GM19043 (cell line): ENCODE results near the gene GARNL3.

Experiments used
- ATAC-seq: cut with Tn5 transposase; IDR thresholded peaks from one replicate; pipeline ENCODE4 v1.9.1; 2021; ENCODE audit warnings: low read depth; ENCODE audit not compliant: unreplicated experiment

The GARNL3 gene

DNA sequence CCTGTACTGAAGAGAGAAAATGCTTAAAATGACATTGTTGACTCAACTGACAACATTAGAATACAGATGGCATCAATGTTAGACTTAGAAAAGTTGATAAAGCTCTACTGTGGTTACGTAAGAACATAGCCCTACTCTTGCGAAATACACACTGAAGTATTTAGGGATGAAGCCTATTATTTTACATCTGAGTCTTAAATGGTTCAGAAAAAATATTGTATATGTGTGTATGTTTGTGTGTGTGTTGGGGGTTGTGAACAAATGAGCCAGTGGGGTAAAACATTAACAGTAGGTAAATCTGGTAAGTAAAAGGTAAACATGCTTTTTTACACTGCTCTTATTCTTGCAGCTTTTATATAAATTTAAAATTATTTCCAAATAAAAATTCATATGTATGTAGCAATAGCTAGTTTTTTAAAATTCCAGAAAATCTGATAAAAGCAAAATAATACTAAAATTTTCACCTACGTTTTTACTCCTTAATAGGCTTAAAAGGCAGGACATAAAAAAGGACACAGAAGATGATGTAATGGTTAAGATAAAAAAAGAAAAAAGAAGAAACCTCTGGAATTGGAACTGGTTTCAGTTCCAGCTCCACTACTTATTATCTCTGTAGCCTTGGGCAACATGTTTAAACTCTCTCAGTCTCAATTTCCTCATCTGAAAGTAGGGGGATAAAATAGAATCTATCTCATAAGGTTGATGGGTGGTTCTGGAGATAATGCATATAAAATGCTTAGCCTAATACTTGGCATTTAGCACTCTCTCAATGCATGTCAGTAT, 44.3 kb downstream of the GARNL3 start:
- ATAC-seq, result no peak

DNA sequence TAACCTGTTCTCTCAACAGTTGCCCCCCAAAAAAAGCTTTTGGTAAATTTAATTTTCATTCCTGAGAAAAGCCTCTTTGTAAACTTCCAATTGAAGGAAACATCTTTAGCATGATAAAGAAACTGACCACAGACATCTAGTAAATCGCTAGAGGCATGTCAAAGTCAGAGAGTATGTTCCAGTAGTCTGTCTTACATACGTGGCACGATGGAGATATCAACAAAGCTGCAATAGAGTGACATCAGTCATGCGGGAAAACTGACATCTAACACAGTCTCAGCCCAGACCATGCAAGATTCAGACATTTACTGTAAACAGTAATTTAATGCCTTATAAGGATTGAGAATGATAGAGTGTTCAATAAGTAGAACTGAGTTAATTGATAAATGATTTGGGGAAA, 45.1 kb downstream of the GARNL3 start:
- ATAC-seq, result no peak

DNA sequence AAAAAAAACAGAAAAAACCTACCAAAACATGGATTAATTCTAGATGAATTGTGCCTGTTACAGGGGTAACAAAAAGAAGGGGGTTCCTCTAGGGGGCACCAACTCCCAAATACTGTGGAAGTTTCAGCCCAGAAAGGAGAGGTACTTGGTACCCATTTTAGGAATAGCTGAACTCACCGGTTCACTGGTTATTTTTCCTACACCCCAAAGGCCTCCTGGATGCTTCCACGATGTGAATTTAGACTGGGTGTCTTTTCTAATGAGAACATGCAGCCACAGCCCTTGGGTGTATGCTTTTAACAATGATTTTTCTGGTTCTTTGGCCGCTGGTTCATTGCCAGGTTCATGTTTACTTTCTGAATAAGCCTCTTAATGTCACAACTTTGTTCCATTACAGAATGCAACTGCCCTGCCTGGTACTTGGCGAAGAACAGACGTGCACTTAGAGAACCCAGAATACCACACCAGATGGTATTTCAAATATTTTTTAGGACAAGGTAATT, 46.7 kb downstream of the GARNL3 start:
- ATAC-seq, result no peak

DNA sequence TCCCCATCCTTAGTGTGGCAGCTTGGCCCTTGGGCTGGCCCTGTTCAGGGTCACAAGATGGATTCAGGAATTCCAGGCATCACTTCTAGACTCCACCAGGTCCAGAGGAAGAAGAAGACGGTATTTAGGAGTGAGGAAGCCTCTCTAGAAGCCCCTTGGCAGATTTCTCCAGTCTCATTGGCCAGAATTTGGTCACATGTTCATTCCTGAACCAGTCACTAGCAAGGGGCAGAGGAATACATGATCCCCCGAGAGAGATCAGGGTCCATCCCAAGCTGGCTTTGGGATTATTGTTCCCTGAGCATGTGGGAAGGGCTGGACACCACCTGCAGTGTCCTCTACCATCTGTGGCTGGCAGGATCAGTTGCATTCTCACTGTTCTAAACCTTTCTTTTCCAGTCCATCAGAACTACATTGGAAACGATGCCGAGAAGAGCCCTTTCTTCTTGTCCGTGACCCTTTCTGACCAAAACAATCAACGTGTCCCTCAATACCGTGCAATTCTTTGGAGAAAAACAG, 48.5 kb downstream of the GARNL3 start:
- ATAC-seq, result no peak

DNA sequence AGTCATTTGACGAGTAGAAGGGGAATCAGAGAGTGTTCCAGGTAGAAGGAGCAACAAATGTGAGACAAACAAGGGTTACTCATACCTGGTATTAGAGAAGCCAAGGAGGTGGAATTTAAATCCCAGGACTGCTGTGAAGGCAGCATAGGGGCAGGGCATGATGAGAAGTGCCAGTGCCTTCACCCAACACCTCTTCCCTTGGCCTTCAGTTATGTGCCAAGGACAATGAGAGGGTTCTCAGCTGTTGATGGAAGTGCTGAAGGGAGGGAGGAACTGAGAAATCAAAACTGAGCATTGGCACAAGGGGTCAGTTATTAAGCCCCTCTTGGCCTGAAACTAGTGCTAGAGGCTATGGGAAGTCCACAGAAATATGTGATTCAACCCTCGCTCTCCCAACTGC, 50.3 kb downstream of the GARNL3 start:
- no peak for ATAC-seq

DNA sequence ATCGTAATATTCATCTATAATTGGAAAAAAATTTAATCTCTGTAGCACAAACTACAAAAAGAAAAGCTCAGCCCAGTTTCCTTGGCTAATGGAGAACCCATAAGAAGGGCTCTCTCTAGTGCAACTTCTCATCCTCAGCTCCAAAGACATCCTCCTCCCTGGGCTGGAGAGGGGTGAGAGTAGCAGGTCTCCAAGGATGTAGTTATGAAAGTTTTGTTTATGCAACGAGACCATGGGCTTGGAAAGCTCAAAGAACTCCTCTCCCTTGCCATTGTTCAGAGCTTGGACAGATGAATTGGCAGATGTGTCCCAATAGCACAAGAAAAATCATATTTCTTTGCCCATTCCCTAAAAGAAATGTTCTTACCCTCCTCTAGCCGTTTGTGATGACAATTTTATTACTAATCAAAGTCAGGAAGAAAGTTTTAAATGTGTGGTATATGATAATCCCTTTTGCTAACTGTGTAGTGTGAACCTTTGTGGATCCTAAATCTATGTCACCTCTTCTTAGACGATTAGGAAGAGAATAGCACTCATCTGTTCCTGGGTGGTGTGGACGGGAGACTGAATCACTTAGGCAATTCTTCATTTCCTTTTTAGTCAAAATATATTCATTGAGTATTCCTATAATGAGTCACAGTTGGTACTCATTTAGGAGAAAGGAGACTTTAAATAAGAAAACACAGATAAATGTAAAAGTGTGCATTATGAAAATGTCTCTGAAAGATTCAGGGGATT, 52.2 kb downstream of the GARNL3 start:
- no peak for ATAC-seq

DNA sequence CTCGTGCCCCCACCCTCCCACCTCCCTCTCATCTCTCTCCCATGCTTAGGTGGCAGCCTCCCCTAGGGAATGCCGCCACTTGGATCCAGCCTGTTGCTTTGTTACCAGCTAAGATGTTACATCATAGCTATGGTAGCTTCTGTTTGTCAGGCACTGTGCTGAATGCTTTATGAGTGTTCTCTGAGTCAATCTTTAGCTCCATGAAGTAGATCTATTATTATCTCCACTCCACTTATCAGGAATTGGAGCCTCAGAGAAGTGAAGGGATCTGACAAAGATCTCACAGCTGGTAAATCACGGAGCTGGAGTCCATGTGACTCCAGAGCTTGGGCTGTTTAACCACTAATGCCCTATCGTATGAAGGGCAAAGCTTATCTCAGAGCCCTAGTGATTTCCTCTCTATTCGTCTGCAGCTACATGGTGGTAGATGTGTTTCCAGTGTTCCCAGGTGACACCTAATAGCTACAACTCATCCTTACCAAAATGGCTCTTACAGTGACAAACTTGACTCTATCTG, 54.1 kb downstream of the GARNL3 start:
- ATAC-seq, result no peak

DNA sequence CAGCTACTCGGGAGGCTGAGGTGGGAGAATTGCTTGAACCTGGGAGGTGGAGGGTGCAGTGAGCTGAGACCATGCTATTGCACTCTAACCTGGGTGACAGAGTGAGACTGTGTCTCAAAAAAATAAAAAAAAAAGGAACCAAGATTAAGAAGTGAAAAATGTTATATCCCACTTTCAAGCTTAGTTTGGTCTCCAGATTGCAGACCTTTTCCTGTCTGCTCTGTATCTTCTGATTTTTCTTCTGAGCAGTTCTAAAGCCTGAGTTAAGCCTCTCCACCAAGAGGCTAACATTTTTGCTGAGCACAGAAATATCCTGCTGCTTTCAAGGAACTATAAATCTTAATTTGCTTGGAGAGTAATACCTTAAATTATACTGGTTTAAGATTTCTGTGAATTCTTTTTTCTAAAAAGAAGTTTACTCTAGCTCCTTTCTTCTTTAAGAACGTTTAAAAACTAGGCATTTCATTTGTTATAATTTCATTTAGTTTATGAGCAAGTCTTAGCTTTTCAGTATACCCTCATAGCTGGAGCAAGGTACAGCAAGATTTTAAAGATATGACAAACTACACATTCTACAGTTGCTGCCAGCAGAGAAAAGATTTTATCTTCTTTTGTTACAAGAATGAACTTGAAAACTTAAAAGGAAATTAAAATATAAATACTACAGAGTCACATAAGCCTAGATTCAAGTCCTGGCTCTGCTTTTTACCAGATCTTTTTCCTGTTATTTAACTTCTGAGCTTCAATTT, 55.0 kb downstream of the GARNL3 start:
- no peak for ATAC-seq

DNA sequence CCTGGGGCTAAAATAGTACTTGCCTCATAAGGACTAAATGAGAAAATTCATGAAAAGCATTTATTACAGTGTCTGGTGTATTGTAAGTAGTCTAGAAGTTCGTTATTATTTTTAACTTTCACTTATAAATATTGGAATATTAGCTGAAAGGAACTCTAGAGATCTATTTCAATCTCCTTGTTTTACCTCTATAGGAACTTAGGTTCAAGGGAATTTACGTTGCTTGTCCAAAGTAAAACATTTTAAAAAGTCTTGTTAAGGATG, 55.5 kb downstream of the GARNL3 start:
- no peak for ATAC-seq

DNA sequence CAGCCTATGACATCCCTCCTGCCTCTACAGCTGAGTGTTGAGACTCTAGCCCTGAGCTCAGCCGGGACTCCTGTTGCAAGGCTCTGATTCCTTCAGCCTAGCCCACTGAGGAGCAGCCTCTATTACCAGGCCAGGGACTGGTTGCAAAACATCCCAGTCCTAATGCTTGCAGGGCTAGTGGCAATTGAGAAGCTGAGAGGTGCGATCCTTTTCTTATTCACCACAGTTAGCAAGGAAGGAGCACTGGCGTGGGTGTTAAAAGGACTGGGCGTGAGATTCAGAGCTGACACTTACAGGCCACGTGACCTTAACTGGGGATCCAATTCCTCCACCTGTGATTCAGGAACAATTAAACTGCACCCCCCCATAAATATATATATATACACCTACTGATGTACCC, 58.8 kb downstream of the GARNL3 start:
- ATAC-seq, result no peak

DNA sequence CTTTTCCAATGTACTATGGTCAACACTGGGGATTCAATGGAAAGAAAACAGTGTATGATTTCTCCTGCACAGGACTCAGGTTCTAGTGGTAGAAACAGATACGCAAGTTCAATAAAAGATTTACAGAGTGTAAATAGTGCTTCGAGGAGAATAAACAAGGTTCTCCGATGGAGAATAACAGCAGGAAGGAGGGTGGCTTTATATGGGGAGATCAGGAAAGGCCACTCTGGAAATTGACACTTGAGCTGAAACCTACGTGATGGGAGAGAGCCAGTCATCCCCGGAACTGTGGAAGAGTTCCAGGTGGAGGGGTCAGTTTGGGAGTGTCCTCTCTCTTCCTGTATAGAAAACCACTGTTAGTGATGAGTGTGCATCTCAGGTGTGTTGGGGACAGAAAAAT, 65.9 kb downstream of the GARNL3 start:
- ATAC-seq, result no peak

DNA sequence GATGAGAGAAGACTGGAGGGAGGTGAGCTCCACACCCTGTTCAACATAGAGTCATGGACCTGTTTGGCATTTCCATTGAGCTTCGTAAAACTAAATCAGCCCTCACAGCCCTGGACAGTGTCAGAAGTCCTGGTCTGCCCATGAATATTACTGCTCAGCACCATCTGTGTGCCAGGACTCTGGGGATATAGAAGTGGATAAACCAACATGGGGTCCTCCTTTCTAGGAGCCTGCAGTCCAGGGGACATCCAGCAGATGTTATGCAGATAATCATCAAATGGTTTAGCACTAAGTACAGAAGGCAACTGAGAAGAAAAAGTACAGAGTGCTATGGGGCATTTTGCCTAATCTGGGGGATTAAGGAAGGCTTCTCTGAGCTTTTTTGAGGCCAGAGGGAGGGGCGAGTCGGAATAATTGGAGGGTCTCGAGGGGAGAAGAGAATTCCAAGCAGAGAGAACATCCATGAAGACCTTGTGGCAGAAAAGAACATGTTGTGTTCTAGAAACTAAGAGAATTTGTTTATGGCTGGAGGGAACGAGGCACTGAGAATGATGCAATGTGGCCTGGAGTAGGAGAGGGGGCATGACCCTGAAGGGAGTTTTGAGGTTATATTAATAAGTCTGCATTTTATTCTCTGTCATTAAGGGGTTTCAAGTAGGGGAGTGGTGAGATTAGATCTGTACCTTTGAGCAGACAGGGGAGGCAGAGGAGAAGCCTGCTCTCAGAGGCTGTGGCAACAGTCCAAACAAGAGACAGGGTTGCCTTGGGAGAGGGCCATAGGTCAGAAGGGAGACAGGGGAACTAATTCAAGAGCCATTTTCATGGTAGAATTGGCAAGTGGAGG, 68.9 kb downstream of the GARNL3 start:
- ATAC-seq, result no peak

DNA sequence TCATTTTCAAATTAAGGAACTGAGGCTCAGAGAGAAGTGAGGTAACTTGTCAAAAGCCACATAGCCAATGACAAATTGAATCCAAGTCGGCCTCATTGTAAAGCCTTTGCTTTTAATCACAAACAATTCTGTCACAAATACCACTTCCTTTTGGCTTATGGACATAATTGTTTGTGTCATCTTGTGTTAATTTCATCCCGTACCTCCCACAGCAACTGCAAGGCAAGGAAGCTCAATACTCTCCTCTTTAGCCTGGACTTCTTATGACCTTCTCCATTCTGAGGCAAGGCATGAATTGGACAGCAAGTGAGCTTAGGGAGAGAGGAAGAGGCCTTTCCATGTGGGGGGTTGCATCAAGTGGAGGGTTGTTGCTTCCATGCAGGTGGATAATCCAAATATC, 70.2 kb downstream of the GARNL3 start:
- no peak for ATAC-seq

DNA sequence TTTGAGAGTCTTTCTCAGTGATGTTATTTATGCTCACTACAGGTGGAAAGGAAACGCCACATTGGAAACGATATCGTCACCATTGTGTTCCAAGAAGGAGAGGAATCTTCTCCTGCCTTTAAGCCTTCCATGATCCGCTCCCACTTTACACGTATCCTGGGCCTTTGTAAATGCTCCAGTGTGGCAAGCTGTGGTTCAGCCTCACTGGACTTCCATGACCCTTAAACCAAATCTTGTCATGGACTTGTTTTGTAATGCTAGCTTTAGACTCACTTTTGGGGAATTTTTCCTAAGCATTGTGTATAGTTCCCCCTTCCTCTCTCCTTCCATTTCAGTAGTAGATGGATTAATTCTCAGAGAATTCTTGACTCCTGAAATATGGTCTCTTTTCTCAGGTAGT, 71.5 kb downstream of the GARNL3 start:
- ATAC-seq, result no peak

DNA sequence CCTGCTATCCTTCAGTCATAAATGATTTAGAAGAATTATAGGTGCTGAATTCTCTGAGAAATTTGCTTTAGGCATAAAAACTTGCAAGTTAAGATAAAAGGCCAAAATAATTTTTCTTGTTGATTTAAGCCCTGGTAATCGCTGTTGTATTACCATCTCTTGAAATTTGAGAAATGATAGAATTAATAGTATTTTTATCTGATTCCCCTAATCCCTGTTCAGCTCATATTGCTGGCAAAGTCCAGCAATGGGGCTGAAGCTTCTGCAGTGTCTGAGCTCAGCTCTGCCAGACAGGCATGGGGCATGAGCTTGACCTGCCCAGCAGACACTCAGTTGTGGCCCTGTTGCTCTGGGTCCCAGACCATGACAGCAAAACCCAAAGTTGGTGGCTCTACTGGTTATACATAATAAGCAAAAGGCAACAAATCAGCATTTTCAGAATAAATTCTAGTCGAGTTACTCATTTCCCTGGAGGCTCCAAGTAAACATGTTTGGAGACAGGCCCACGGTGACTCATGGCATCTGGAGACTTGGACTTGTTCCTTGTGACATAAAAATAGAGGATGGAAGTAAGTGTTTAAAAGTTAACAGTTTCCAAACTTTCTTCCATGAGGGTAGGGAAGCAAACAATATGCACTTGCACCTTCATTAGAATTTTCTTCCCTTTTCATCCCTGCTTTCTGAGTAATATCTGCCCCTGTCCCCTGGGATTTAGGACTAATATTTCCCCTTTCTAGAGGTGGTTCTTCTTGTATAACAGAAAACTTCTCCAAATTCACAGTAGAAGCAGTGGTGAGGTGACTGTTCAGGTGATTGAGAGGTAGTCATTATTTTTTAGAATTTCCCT, 72.2 kb downstream of the GARNL3 start:
- no peak for ATAC-seq

DNA sequence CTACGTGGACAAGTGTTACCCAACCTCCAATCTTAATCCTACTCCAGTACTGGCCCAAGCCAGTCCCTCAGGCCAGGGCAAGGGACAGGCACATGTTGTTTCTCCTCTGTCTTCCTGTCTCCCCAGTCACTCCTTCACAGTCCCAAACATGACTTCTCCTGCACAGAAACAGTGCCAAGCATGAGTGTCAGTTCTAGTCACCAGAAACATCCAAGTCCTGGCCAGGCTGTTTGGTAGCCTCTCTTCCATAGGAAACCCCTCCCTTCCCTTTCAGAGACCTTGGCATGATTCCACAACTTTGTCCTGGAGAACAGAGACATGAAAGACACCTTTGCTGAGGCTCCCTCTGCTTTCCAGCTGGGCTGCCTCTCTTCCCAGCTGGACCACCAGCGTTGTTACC, 76.1 kb downstream of the GARNL3 start:
- no peak for ATAC-seq

DNA sequence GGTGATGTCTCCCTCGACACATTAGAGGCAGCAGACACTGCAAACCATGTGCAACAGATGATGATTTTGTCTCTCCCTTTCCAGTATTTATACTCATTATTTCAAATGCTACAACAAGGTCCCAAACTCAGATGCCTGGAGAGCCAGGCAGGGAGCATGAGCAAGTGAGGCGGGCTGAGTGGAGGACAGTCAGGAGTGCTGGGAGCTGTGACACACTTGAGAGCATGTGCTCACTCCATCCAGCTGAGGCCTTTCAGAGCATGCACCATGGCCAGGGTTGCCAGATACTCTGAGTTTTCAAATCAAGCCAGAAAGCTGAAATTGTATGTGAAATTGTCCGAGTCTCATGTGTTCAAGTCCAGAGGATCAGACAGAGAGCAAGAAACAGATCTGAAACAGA, 76.6 kb downstream of the GARNL3 start:
- ATAC-seq, result no peak

DNA sequence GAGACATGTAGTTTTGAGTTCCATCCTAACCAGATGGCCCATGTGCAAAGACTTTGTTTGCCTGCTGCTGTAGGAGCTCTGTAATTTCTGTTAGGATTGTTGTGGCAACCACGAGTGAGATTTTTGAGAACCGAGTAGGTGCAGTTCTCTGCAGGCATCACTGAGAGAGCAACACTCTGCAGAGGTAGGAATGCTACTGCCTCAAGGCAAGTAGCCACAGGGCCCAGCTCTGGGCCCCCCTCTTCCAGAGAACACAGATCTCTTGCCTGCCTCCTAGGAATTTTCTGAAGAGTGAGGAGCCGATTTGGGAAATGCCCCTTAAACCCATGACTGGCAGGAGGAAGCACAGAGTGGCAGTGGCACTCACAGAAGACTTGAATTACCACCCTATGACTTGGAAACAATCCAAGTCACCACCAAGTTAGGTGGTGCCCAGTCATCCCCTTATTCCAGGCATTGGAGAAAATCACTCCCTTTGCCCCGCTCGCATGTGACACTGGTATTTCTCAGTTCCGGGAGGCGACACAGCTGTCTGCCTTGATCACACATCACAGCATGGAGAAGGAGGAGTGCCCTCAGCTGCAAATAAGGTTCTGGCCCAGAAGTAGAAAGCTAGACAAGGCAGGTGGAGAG, 79.9 kb downstream of the GARNL3 start:
- no peak for ATAC-seq

DNA sequence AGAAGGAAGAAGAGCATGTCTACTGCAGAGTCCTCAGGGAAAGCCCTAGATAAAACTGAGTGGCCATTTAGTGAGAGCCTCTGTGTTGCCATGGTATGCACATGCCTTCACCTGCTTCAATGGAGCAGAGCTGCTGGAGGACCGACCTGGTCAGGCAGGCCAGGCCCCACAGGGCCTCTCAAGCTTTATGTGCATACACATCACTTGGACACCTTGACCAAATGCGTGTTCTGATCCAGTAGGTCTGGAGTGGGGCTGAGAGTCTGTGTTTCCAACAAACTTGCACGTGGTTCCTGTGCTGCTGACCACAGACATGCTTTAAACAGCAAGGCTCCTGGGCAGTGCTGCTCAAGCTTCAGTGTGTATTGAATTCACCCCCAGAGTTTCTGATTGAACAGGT, 81.0 kb downstream of the GARNL3 start:
- ATAC-seq, result no peak
